Testis (tissue), 3 donors: ENCODE data around the gene ERG28. TPM values are rescaled to one million over a fixed set of nuclear protein-coding genes. Genes with fewer than 3 reads are reported as not detected.

Experiments used
- DNase-seq: peaks from one replicate; pipeline ENCODE4 v3.0.0-alpha.2; 2019
- H3K27ac ChIP-seq, 2 donors: fragments of 200-600 bp; sonication (generic); one replicate each; pipeline ENCODE4 v1.5.1; 2019
- H3K27me3 ChIP-seq: fragments of 200-600 bp; sonication (generic); one replicate; pipeline ENCODE4 v1.5.1; 2019
- H3K36me3 ChIP-seq: fragments of 200-600 bp; sonication (generic); one replicate; pipeline ENCODE4 v1.5.1; 2017; ENCODE audit warnings: low read depth; ENCODE audit errors: missing control alignments
- H3K4me1 ChIP-seq: fragments of 200-600 bp; sonication (generic); one replicate; pipeline ENCODE4 v1.5.1; 2019
- H3K4me3 ChIP-seq, 2 donors: fragments of 200-600 bp; sonication (generic); one replicate each; pipeline ENCODE4 v1.5.1; 2017 to 2019
- H3K9me3 ChIP-seq: fragments of 200-600 bp; sonication (generic); one replicate; pipeline ENCODE4 v1.5.1; 2017
- POLR2A ChIP-seq: fragments of 450-650 bp; IDR thresholded peaks from one replicate; pipeline ENCODE4 v1.6.1; 2017; ENCODE audit warnings: antibody characterized with exemption, mild to moderate bottlenecking, moderate library complexity
- WGBS, 2 donors: methylation state at CpG; one replicate each; pipeline ENCODE4 v1.1.5; 2018; 5-methylcytosine and 5-hydroxymethylcytosine counted together
- intact Hi-C: fragments of 100-400 bp; cut with DNase I; formaldehyde crosslinking; loops from one replicate; pipeline ENCODE4 v1.15.1; 2023; ENCODE audit warnings: low total_unique reads
- polyA plus RNA-seq: library from polyadenylated mRNA; stranded (reverse); fragments of 350-450 nt; fragmentation: Illumina TruSeq; extraction: RNeasy Lipid Tissue Mini Kit (QIAGEN cat#74804); gene quantifications from one replicate; pipeline ENCODE4 v1.2.3, GENCODE V29; 2014; ENCODE audit warnings: low read depth, low replicate concordance; ENCODE audit not compliant: insufficient read depth
- total RNA-seq, 2 donors: library from RNA; depleted of rRNA; stranded (reverse); fragments of >200 nt; gene quantifications; one replicate each; pipeline ENCODE4 v1.2.3, GENCODE V29; 2016
- TF ChIP-seq, protein P1 (sequence below), 3 experiments: fragments of 450-650 bp in 2 of 3; fragments of 200-600 bp in 1 of 3; sonication (generic) in 1 of 3; IDR thresholded peaks; one replicate each; pipeline ENCODE4 v1.5.1; 2016 to 2019; ENCODE audit warnings: antibody characterized with exemption in 3 of 3, mild to moderate bottlenecking in 2 of 3, moderate library complexity in 1 of 3

Gene ERG28
- total and polyA plus RNA-seq, 3 donors from 2014 or later: 60.0 to 103 (median 64.4) TPM

DNA sequence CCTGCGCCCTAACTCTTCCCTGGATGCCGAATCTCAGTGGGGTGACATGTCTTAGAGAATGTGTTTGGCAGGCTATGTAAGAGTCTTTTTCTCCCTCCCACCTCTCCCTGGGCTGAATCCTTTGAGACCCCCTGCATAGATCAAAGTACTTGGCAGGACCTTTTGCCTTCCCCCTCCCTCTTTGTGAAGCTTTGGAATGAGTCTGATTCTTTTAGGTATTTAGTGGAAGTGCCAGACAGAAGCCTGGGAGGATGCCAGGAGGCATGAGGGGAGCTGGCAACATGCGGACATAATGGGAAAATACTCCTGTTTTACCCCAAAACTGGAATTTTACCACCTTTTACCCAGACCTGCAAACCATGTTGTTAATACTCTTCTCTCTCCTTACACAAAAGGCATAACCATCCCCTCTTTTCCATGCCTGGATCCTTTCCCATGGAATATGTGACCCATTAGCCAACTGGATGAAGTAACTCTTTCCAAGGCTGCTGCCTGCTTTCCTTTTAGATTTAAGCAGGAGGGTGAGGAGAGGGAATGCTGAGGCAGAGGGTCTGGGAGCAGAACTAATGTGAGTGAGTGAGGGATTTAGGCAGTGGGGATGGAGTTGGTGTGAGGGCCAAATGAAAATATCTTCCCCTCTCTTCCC, 42.1 kb upstream of the ERG28 start:
- Histone ChIP-seq H3K36me3 (peaks cover 3% of the 10 kb centered on the region), H3K27me3 (no peaks in the 10 kb centered on the region), H3K4me3 (no peak overlapping the region), H3K27ac (no peak overlapping the region), H3K4me1 (peaks cover 6% of the 10 kb centered on the region), H3K9me3 (no peaks in the 10 kb centered on the region)
- no peak for TF ChIP-seq POLR2A
- TF ChIP-seq, protein P1, sequence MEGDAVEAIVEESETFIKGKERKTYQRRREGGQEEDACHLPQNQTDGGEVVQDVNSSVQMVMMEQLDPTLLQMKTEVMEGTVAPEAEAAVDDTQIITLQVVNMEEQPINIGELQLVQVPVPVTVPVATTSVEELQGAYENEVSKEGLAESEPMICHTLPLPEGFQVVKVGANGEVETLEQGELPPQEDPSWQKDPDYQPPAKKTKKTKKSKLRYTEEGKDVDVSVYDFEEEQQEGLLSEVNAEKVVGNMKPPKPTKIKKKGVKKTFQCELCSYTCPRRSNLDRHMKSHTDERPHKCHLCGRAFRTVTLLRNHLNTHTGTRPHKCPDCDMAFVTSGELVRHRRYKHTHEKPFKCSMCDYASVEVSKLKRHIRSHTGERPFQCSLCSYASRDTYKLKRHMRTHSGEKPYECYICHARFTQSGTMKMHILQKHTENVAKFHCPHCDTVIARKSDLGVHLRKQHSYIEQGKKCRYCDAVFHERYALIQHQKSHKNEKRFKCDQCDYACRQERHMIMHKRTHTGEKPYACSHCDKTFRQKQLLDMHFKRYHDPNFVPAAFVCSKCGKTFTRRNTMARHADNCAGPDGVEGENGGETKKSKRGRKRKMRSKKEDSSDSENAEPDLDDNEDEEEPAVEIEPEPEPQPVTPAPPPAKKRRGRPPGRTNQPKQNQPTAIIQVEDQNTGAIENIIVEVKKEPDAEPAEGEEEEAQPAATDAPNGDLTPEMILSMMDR (IDR thresholded peaks at IDR 0.05): no peak
- DNase-seq: no peak
- intact Hi-C loops: no loop called here
- 82 to 89% methylated on average over 3 of the region's 3 CpGs for WGBS, 2 donors

DNA sequence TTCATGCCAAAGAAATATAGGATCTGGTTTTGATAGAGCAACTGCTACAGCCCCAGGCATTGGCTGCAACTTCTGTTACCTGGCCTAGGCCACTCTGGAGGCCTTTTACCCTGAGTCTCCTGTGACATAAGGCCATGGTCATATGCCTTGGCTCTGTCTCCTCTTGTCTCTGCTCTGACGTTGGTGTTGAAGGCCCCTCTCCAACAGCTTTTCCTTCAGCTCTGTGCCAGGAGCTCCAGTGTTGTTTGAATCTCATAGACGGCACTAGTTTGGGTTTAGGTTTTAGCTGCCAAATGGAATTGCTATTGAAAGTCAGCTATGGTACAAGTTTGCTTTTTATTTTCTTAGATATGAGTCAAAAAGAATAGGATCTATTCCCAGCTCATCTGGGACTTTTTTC, 41.4 kb upstream of the ERG28 start:
- TF ChIP-seq POLR2A: no peak
- TF ChIP-seq, protein P1 (IDR thresholded peaks at IDR 0.05): no peak
- H3K4me1 ChIP-seq: peaks cover 8% of the 10 kb centered on the region
- no peak for DNase-seq
- no peak overlapping the region for H3K27ac ChIP-seq
- WGBS, 2 donors: 45 to 56% methylated on average over 2 of the region's 2 CpGs
- peaks cover 3% of the 10 kb centered on the region for H3K36me3 ChIP-seq
- intact Hi-C loops: no loop called here
- H3K4me3 ChIP-seq: no peak overlapping the region
- no peaks in the 10 kb centered on the region for H3K27me3 ChIP-seq
- H3K9me3 ChIP-seq: no peaks in the 10 kb centered on the region

DNA sequence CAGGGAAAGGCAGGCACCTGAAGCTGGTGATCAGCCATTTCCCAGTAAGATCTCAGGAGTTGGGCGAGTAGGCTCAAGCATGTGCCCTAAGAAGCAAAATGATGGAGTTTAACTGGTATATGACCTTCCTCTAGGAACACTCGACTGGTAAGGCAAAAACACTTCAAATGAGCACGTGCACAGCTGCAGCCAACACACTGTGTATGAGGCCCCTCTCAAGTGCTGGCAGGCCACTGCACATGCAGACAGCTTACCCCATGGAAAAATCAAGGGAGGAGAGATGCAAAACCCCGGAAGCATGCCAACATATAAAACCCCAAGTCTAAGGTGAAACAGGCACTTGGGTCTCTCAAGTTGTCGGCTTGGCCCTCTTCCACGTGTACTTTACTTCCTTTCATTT, 39.6 kb upstream of the ERG28 start:
- intact Hi-C loops: no loop called here

DNA sequence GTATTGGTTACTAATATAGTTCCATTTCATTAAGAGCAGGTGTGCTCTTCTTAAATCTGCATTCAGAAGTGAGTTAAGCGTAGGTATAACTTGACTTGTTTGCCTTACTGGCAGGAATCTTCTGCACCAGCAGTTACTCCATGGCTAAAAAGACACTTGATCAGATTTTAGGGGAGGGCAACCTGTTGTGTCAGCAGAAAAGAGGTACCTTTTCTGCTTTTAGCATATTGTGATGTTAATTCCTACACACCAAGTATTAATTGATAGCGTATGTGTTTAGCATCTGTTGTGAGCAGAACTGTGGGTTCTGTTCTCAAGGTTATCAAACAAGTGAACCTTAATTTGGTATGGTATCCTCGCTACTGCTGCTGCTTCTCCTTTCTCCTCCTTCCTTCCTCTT, 38.7 kb upstream of the ERG28 start:
- TF ChIP-seq POLR2A: no peak
- TF ChIP-seq, protein P1 (IDR thresholded peaks at IDR 0.05): no peak
- Histone ChIP-seq H3K9me3 (no peaks in the 10 kb centered on the region), H3K27me3 (no peaks in the 10 kb centered on the region), H3K36me3 (peaks cover 3% of the 10 kb centered on the region), H3K27ac (no peak overlapping the region), H3K4me1 (peaks cover 8% of the 10 kb centered on the region), H3K4me3 (no peak overlapping the region)
- WGBS, 2 donors: 88 to 90% methylated on average over 3 of the region's 3 CpGs
- intact Hi-C loops: no loop called here
- no peak for DNase-seq

More for the DNA sequence above, 39.6 kb upstream of the ERG28 start:
- Histone ChIP-seq H3K36me3 (peaks cover 3% of the 10 kb centered on the region), H3K4me3 (no peak overlapping the region), H3K9me3 (no peaks in the 10 kb centered on the region), H3K27ac (no peak overlapping the region), H3K4me1 (peaks cover 8% of the 10 kb centered on the region), H3K27me3 (no peaks in the 10 kb centered on the region)
- WGBS, 2 donors: 94 to 95% methylated on average over 6 of the region's 6 CpGs
- TF ChIP-seq, protein P1 (IDR thresholded peaks at IDR 0.05): no peak
- TF ChIP-seq POLR2A: no peak
- DNase-seq: no peak

DNA sequence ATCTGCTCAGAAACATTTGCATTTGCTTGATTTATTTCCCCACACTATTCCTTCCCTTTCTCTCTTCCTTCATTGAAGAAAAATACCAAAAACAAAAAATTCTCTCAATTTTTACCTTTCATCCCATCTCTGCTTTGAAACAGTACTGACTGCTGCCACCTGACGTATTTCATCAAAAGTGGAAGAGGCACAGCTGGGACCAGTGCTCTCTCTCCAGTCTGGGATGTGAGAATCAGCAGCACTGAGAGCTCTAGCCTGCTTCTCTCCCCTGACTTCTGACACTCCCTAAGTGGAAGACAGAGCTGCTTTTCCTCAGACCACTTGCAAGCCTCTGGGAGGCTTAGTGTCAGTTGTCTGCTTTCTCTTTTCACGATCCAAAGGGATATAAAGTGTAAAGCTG, 37.2 kb upstream of the ERG28 start:
- 66 to 72% methylated on average over 2 of the region's 2 CpGs for WGBS, 2 donors
- Histone ChIP-seq H3K36me3 (peaks cover 3% of the 10 kb centered on the region), H3K27me3 (no peaks in the 10 kb centered on the region), H3K9me3 (no peaks in the 10 kb centered on the region), H3K4me1 (peaks cover 8% of the 10 kb centered on the region), H3K27ac (no peak overlapping the region), H3K4me3 (no peak overlapping the region)
- no peak for TF ChIP-seq POLR2A
- TF ChIP-seq, protein P1 (IDR thresholded peaks at IDR 0.05): no peak
- no peak for DNase-seq
- intact Hi-C loops: no loop called here
